HG03439 (cell line): Measurements from ENCODE around the gene LGALS14.
"Not testable (repeated sequence)": the region's sequence is repeated elsewhere in the genome, so short reads cannot be mapped to it uniquely, and the experiment has no call there.

Experiments used
- ATAC-seq: cut with Tn5 transposase; IDR thresholded peaks from one replicate; pipeline ENCODE4 v1.9.1; 2021; ENCODE audit warnings: mild to moderate bottlenecking, moderate library complexity; ENCODE audit not compliant: unreplicated experiment

The LGALS14 gene

GRCh38 chr19:39704181-39705044 is at the start of gene LGALS14:
TSS of gene LGALS14 (plus strand) at chr19:39704481. CDS start at chr19:39704529, 48 bp downstream.
- no peak for ATAC-seq

GRCh38 chr19:39655613-39656012 is 48.7 kb upstream of the LGALS14 start, which contains the start of gene LGALS16:
TSS of gene LGALS16 (plus strand) at chr19:39655913. CDS start at chr19:39655962, 49 bp downstream.
- no peak for ATAC-seq

- ATAC-seq, result no peak
These were observed 44.5 kb upstream of the LGALS14 start for GRCh38 chr19:39659791-39660190.

GRCh38 chr19:39660661-39661060 is 43.6 kb upstream of the LGALS14 start:
- ATAC-seq, result no peak

- no peak for ATAC-seq
These were observed 42.7 kb upstream of the LGALS14 start for GRCh38 chr19:39661565-39661964.

GRCh38 chr19:39669860-39670259 is 34.4 kb upstream of the LGALS14 start:
- not testable (repeated sequence) for ATAC-seq

- no peak for ATAC-seq
These were observed 33.3 kb upstream of the LGALS14 start for GRCh38 chr19:39670998-39671397.

- no peak for ATAC-seq
These were observed 32.4 kb upstream of the LGALS14 start for GRCh38 chr19:39671739-39672363.

- no peak for ATAC-seq
These were observed 31.8 kb upstream of the LGALS14 start for GRCh38 chr19:39672473-39672872.

- ATAC-seq, result not testable (repeated sequence)
These were observed 30.4 kb upstream of the LGALS14 start for GRCh38 chr19:39673862-39674261.

GRCh38 chr19:39676004-39676403 is 28.3 kb upstream of the LGALS14 start:
- no peak for ATAC-seq

GRCh38 chr19:39677961-39678889 is 26.1 kb upstream of the LGALS14 start:
- ATAC-seq, result no peak

- ATAC-seq, result peak; percentile 55
These were observed 25.1 kb upstream of the LGALS14 start for GRCh38 chr19:39679056-39679790.

- peak; percentile 11 for ATAC-seq
These were observed 24.5 kb upstream of the LGALS14 start for GRCh38 chr19:39679791-39680168.

- no peak for ATAC-seq
These were observed 23.7 kb upstream of the LGALS14 start for GRCh38 chr19:39680593-39680992.

GRCh38 chr19:39681416-39681815 is 22.9 kb upstream of the LGALS14 start:
- no peak for ATAC-seq

GRCh38 chr19:39684267-39684666 is 20.0 kb upstream of the LGALS14 start:
- no peak for ATAC-seq

- ATAC-seq, result no peak
These were observed 17.5 kb upstream of the LGALS14 start for GRCh38 chr19:39686739-39687138.

GRCh38 chr19:39688637-39689036 is 15.6 kb upstream of the LGALS14 start:
- ATAC-seq, result not testable (repeated sequence)

- no peak for ATAC-seq
These were observed 12.1 kb upstream of the LGALS14 start for GRCh38 chr19:39692166-39692565.
